Kidney epithelial cell (primary cell): ENCODE measurements around the gene INO80. TPM values are rescaled to one million over a fixed set of nuclear protein-coding genes. Genes with fewer than 3 reads are reported as not detected.

Source experiments
- DNase-seq: peaks from one replicate; pipeline ENCODE4 v3.0.0-alpha.2; 2010; ENCODE audit warnings: low read depth
- H3K27me3 ChIP-seq: 2 replicates; pipeline ENCODE4 v1.6.0; 2011; ENCODE audit warnings: low read length; ENCODE audit not compliant: control insufficient read depth, insufficient read depth
- H3K36me3 ChIP-seq: 2 replicates; pipeline ENCODE4 v1.5.1; 2011; ENCODE audit warnings: low read length; ENCODE audit not compliant: control insufficient read depth, insufficient read depth
- H3K4me3 ChIP-seq: 2 replicates; pipeline ENCODE4 v1.5.1; 2011; ENCODE audit warnings: low read depth, mild to moderate bottlenecking, control low read depth, low read length
- total RNA-seq: library from RNA; depleted of rRNA; stranded (reverse); fragments of >200 nt; gene quantifications from 2 replicates; pipeline ENCODE4 v1.2.3, GENCODE V29; 2015
- TF ChIP-seq, protein P1 (sequence below): IDR thresholded peaks from 2 replicates; pipeline ENCODE4 v1.5.1; 2011; ENCODE audit warnings: mild to moderate bottlenecking, moderate library complexity, low read length, control low read depth, inconsistent platforms; ENCODE audit not compliant: insufficient read depth, poor library complexity, severe bottlenecking

Gene INO80
- total RNA-seq, 1 donor from 2014 or later = 26.7 TPM

DNA sequence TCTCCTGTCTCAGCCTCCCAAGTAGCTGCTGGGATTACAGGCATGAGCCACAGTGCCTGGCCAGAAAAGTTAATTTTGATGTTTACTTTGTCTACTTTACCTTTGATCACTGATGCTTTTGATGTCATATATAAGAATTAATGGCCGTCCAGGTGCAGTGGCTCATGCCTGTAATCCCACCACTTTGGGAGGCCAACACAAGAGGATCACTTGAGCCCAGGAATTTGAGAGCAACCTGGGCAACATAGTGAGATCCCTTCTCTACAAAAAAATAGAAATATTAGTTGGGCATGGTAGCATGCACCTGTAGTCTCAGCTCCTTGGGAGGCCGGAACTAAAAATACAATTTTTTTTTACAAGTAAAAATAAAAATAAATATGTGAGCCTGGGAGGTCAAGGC is 6.8 kb upstream of the INO80 start:
- no peak for DNase-seq
- TF ChIP-seq, protein P1, sequence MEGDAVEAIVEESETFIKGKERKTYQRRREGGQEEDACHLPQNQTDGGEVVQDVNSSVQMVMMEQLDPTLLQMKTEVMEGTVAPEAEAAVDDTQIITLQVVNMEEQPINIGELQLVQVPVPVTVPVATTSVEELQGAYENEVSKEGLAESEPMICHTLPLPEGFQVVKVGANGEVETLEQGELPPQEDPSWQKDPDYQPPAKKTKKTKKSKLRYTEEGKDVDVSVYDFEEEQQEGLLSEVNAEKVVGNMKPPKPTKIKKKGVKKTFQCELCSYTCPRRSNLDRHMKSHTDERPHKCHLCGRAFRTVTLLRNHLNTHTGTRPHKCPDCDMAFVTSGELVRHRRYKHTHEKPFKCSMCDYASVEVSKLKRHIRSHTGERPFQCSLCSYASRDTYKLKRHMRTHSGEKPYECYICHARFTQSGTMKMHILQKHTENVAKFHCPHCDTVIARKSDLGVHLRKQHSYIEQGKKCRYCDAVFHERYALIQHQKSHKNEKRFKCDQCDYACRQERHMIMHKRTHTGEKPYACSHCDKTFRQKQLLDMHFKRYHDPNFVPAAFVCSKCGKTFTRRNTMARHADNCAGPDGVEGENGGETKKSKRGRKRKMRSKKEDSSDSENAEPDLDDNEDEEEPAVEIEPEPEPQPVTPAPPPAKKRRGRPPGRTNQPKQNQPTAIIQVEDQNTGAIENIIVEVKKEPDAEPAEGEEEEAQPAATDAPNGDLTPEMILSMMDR = no peak
- H3K4me3 ChIP-seq = no peak overlapping the region
- no peaks in the 10 kb centered on the region for H3K27me3 ChIP-seq
- H3K36me3 ChIP-seq = no peaks in the 10 kb centered on the region

DNA sequence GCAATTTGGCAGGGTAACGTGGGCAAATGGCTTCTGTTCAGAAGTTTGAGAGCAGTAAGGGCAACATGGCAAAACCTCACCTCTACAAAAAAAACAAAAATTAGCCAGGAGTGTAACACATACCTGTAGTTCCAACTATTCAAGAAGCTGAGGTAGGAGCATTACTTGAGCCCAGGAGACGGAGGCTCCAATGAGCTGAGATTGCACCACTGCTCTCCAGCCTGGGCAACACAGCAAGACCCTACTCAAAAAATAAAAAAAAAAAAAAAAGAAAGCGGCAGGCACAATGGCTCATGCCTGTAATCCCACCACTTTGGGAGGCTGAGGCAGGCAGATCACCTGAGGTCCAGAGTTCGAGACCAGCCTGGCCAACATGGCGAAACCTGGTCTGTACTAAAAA is 5.9 kb upstream of the INO80 start:
- Histone ChIP-seq H3K27me3 (no peaks in the 10 kb centered on the region), H3K36me3 (no peaks in the 10 kb centered on the region), H3K4me3 (no peak overlapping the region)
- TF ChIP-seq, protein P1 = no peak
- DNase-seq = no peak

DNA sequence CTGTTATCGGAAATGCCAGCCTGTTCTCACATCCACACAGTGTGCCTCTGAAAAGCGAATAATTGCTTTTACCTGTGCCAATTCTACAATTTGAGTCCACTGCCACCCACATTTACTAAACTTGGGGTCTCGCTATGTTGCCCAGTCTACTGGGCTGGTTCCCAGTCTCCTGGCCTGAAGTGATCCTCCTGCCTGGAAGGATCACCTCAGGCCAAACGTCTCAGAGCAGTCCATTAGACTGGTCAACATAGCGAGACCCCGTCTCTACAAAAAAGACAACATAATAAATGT is 827 bp upstream of the INO80 start:
- no peak for DNase-seq
- no peaks in the 10 kb centered on the region for H3K36me3 ChIP-seq
- H3K27me3 ChIP-seq = no peaks in the 10 kb centered on the region
- TF ChIP-seq, protein P1 = no peak
- peak overlapping the region; percentile 99 for H3K4me3 ChIP-seq

DNA sequence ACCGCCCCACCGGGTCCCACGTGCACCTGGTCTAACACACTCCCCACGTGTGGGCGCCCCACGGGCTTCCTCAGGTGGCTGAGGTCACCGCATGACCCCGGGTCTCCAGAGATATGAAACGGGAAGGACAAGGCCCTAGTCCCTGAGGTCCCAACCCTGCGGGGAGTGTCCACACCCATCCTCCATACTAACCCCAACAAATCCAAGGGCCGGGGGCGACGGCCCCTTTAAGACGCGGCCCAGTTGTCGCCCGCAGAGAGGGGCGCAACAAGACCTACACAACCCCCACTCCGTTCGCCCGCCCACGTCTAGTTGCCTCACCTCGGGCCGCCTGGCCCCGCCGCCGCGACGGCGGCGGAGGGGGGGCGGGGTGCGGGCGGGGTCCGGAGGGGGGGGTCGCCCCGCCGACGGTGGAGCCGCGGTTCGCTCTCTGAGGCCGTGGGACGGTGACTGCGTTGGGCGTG is 396 bp downstream of the INO80 start:
- Histone ChIP-seq H3K27me3 (no peaks in the 10 kb centered on the region), H3K36me3 (no peaks in the 10 kb centered on the region), H3K4me3 (peak overlapping the region; percentile 99)
- TF ChIP-seq, protein P1 = no peak
- DNase-seq = no peak

DNA sequence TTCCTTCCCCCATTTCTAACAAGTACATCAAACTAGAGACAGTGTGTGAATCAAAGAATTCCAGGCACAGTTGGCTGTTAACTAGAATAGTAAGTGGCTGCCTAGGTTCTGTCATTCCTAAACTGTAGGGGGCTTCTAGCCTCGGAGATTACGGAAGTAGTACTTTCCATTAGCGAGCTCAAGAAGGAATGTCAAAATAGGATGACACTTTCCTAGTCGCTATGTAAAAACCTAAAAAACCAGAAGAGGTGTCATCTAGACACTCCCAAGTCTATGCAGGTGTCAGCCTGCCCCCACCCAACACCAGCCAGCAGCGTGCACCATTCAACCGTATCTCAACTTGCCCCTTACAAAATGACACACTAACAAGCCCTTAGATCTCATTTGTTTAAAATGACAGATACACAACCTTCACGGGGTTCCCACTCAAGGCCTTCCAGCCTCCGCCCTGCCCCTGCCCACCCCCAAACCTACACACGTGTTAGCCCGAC is 874 bp downstream of the INO80 start:
- DNase-seq = no peak

DNA sequence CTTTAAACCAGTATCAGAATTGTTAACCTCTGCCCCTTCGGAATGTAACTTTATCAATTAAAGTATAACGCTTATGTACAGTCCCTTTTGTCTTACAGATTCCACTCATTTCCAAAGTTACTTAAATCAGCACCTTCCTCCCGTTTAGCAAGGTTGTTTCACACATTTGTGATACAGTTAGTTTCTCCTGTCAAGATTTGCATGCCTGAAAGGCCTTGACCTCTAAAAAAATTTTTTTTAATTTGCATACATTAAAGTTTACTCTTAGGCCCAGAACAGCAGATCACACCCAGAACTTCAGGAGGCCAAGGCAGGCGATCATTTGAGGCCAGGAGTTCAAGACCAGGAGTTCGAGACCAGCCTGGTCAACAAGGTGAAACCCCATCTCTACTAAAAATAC is 9.1 kb downstream of the INO80 start:
- H3K27me3 ChIP-seq = no peaks in the 10 kb centered on the region
- no peaks in the 10 kb centered on the region for H3K36me3 ChIP-seq

More for the DNA sequence above, 874 bp downstream of the INO80 start:
- H3K4me3 ChIP-seq = peak overlapping the region; percentile 99
- H3K36me3 ChIP-seq = no peaks in the 10 kb centered on the region
- TF ChIP-seq, protein P1 = peak; percentile 10
- H3K27me3 ChIP-seq = no peaks in the 10 kb centered on the region

More for the DNA sequence above, 9.1 kb downstream of the INO80 start:
- H3K4me3 ChIP-seq = no peak overlapping the region
- TF ChIP-seq, protein P1 = no peak
- no peak for DNase-seq
